Stimulated activated CD4-positive, alpha-beta T cell treated with anti-CD3 and anti-CD28 coated beads, Interleukin-4, amount 100 ng/mL, for 4 hours (primary cell): ENCODE results near the gene TP53I11.

Experiments used
- DNase-seq, 2 experiments: peaks; one replicate each; pipeline ENCODE4 v3.0.0-alpha.2; 2020

Gene TP53I11

GRCh38 chr11:44978274-44978960 is 27.7 kb upstream of the TP53I11 start:
- DNase-seq = no peak

- DNase-seq = no peak
These were observed 26.9 kb upstream of the TP53I11 start for GRCh38 chr11:44977493-44977984.

GRCh38 chr11:44976576-44976975 is 25.9 kb upstream of the TP53I11 start:
- no peak for DNase-seq

GRCh38 chr11:44974402-44975000 is 23.8 kb upstream of the TP53I11 start:
- DNase-seq = no peak

- no peak for DNase-seq
These were observed 23.1 kb upstream of the TP53I11 start for GRCh38 chr11:44973632-44974401.

GRCh38 chr11:44972746-44973435 is 22.2 kb upstream of the TP53I11 start:
- DNase-seq = no peak

- no peak for DNase-seq
These were observed 20.5 kb upstream of the TP53I11 start for GRCh38 chr11:44971185-44971584.

GRCh38 chr11:44970293-44970692 is 19.6 kb upstream of the TP53I11 start:
- no peak for DNase-seq

- DNase-seq = no peak
These were observed 19.1 kb upstream of the TP53I11 start for GRCh38 chr11:44969651-44970252.

GRCh38 chr11:44968510-44968909 is 17.8 kb upstream of the TP53I11 start:
- no peak for DNase-seq

GRCh38 chr11:44967930-44968496 is 17.3 kb upstream of the TP53I11 start:
- no peak for DNase-seq

GRCh38 chr11:44966694-44967093 is 16.0 kb upstream of the TP53I11 start:
- DNase-seq = no peak

- DNase-seq = no peak
These were observed 14.0 kb upstream of the TP53I11 start for GRCh38 chr11:44964526-44965209.

- no peak for DNase-seq
These were observed 13.3 kb upstream of the TP53I11 start for GRCh38 chr11:44963948-44964347.

- DNase-seq = no peak
These were observed 12.5 kb upstream of the TP53I11 start for GRCh38 chr11:44963136-44963535.

- DNase-seq = no peak
These were observed 11.8 kb upstream of the TP53I11 start for GRCh38 chr11:44962464-44962863.

- DNase-seq = no peak
These were observed 9.6 kb upstream of the TP53I11 start for GRCh38 chr11:44960200-44960845.

- no peak for DNase-seq
These were observed 8.4 kb upstream of the TP53I11 start for GRCh38 chr11:44959064-44959463.

- no peak for DNase-seq
These were observed 7.3 kb upstream of the TP53I11 start for GRCh38 chr11:44957776-44958564.

- DNase-seq = no peak
These were observed 6.4 kb upstream of the TP53I11 start for GRCh38 chr11:44957040-44957515.
